Endodermal cell (in vitro differentiated cells): ENCODE data around the gene CRACDL. TPM values are rescaled to one million over a fixed set of nuclear protein-coding genes. Genes with fewer than 3 reads are reported as not detected.

Source experiments
- DNase-seq: peaks from one replicate; pipeline ENCODE4 v3.0.0-alpha.2; 2017
- H3K27ac ChIP-seq: 2 replicates; pipeline ENCODE4 v1.5.1; 2013; ENCODE audit warnings: mild to moderate bottlenecking, low read depth, low read length, moderate library complexity
- H3K27me3 ChIP-seq: 2 replicates; pipeline ENCODE4 v1.6.1; 2013; ENCODE audit warnings: mild to moderate bottlenecking, low read length, moderate library complexity; ENCODE audit not compliant: insufficient read depth, control insufficient read depth, poor library complexity, severe bottlenecking
- H3K36me3 ChIP-seq: 2 replicates; pipeline ENCODE4 v1.7.0; 2013; ENCODE audit warnings: mild to moderate bottlenecking, low read length, moderate library complexity; ENCODE audit not compliant: control insufficient read depth, insufficient read depth
- H3K4me1 ChIP-seq: one replicate; pipeline ENCODE4 v1.7.0; 2013; ENCODE audit warnings: low read length; ENCODE audit not compliant: control insufficient read depth, insufficient read depth
- H3K4me3 ChIP-seq: 2 replicates; pipeline ENCODE4 v1.5.1; 2013; ENCODE audit warnings: mild to moderate bottlenecking, low read length, moderate library complexity
- H3K9ac ChIP-seq: 2 replicates; pipeline ENCODE4 v1.6.1; 2013; ENCODE audit warnings: mild to moderate bottlenecking, low read length, moderate library complexity; ENCODE audit not compliant: poor library complexity, severe bottlenecking; ENCODE audit errors: extremely low read depth
- H3K9me3 ChIP-seq: 2 replicates; pipeline ENCODE4 v1.6.1; 2013; ENCODE audit warnings: mild to moderate bottlenecking, low read length, moderate library complexity; ENCODE audit not compliant: control insufficient read depth
- H3K27ac Mint-ChIP-seq: 2 replicates; pipeline ENCODE4 v1.8.0; 2020; ENCODE audit warnings: mixed read lengths
- H3K27me3 Mint-ChIP-seq: 2 replicates; pipeline ENCODE4 v1.8.0; 2021; ENCODE audit warnings: mild to moderate bottlenecking, mixed read lengths; ENCODE audit not compliant: insufficient read depth
- H3K36me3 Mint-ChIP-seq: 2 replicates; pipeline ENCODE4 v1.8.0; 2020; ENCODE audit warnings: low read depth, mixed read lengths
- H3K4me1 Mint-ChIP-seq: 2 replicates; pipeline ENCODE4 v1.8.0; 2020; ENCODE audit warnings: mixed read lengths
- H3K4me3 Mint-ChIP-seq: 2 replicates; pipeline ENCODE4 v1.8.0; 2020; ENCODE audit warnings: mild to moderate bottlenecking, moderate library complexity, mixed read lengths
- H3K9me3 Mint-ChIP-seq: 2 replicates; pipeline ENCODE4 v1.8.0; 2020; ENCODE audit warnings: mild to moderate bottlenecking, mixed read lengths
- CTCF ChIP-seq: fragments of 200-600 bp; sonication (generic); conservative IDR thresholded peaks from 2 replicates; pipeline ENCODE4 v1.5.0; 2021; ENCODE audit warnings: antibody characterized with exemption, mild to moderate bottlenecking
- WGBS, 2 experiments: methylation state at CpG; one replicate each; pipeline versions ENCODE4 v1.1.5 to v1.1.7; 2013; ENCODE audit warnings: missing lambda C conversion rate in 2 of 2, mixed read lengths in 1 of 2; ENCODE audit not compliant: insufficient coverage in 1 of 2, insufficient read length in 1 of 2; 5-methylcytosine and 5-hydroxymethylcytosine counted together
- total RNA-seq, 2 donors: library from RNA; stranded (reverse); fragmentation: NEBNext Ultra II Directional in 1 of 2; extraction: Animal tissue kit (Norgen Biotek cat#: 25700) in 1 of 2; gene quantifications; 2 replicates in 1 of 2; 3 replicates in 1 of 2; pipeline ENCODE4 v1.2.1, GENCODE V29; 2021

CRACDL gene
- total RNA-seq, 2 donors from 2014 or later: 0.26 to 0.31 TPM

DNA sequence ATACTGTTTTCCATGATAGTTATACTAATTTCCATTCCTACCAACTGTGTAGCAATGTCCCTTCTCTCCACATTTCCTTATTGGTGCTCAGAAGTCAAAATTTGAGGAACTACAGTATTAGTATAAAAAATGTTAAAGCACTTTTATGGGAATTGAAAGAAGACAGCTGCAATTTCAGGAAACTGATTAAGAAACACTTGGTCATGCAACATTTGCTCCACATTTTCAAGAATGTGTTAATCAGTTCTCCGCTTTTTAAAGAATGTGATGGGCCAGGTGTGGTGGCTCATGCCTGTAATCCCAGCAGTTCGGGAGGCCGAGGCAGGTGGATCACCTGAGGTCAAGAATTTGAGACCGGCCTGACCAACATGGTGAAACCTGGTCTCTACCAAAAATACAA lies 171.5 kb downstream of the CRACDL start:
- WGBS, 2 experiments: 80 to 96% methylated on average over 4 of the region's 4 CpGs
- no peak overlapping the region for H3K27ac Mint-ChIP-seq

GRCh38 chr2:98763209-98763951 lies 172.6 kb downstream of the CRACDL start:
- H3K27me3 Mint-ChIP-seq: peaks cover 43% of the 10 kb centered on the region
- no peak for DNase-seq
- no peaks in the 10 kb centered on the region for H3K36me3 ChIP-seq
- H3K36me3 Mint-ChIP-seq: no peaks in the 10 kb centered on the region
- no peak overlapping the region for H3K4me3 ChIP-seq
- H3K27ac Mint-ChIP-seq: no peak overlapping the region
- no peak for TF ChIP-seq CTCF
- H3K9me3 ChIP-seq: no peaks in the 10 kb centered on the region
- H3K27me3 ChIP-seq: peaks cover 84% of the 10 kb centered on the region
- no peak overlapping the region for H3K9ac ChIP-seq
- H3K27ac ChIP-seq: no peak overlapping the region
- H3K9me3 Mint-ChIP-seq: no peaks in the 10 kb centered on the region
- no peaks in the 10 kb centered on the region for H3K4me1 ChIP-seq
- 93 to 100% methylated on average over 3 to 4 of the region's 6 CpGs for WGBS, 2 experiments
- no peaks in the 10 kb centered on the region for H3K4me1 Mint-ChIP-seq
- no peak overlapping the region for H3K4me3 Mint-ChIP-seq

More for the DNA sequence above, 171.5 kb downstream of the CRACDL start:
- TF ChIP-seq CTCF: no peak
- H3K9me3 Mint-ChIP-seq: no peaks in the 10 kb centered on the region
- Histone ChIP-seq H3K36me3 (no peaks in the 10 kb centered on the region), H3K27me3 (peaks cover 90% of the 10 kb centered on the region), H3K4me1 (no peaks in the 10 kb centered on the region), H3K9me3 (no peaks in the 10 kb centered on the region), H3K27ac (no peak overlapping the region), H3K9ac (no peak overlapping the region), H3K4me3 (no peak overlapping the region)
- no peak for DNase-seq
- no peak overlapping the region for H3K4me3 Mint-ChIP-seq
- H3K4me1 Mint-ChIP-seq: no peaks in the 10 kb centered on the region
- H3K36me3 Mint-ChIP-seq: no peaks in the 10 kb centered on the region
- H3K27me3 Mint-ChIP-seq: peaks cover 52% of the 10 kb centered on the region

GRCh38 chr2:98761909-98762308 lies 174.1 kb downstream of the CRACDL start:
- Histone ChIP-seq H3K9me3 (no peaks in the 10 kb centered on the region), H3K4me3 (no peak overlapping the region), H3K36me3 (no peaks in the 10 kb centered on the region), H3K27me3 (peaks cover 84% of the 10 kb centered on the region), H3K4me1 (no peaks in the 10 kb centered on the region), H3K27ac (no peak overlapping the region), H3K9ac (no peak overlapping the region)
- no peak for TF ChIP-seq CTCF
- Mint-ChIP-seq H3K4me1 (no peaks in the 10 kb centered on the region), H3K27ac (no peak overlapping the region), H3K27me3 (peaks cover 42% of the 10 kb centered on the region), H3K36me3 (no peaks in the 10 kb centered on the region), H3K4me3 (no peak overlapping the region), H3K9me3 (no peaks in the 10 kb centered on the region)
- DNase-seq: no peak
- 89 to 93% methylated on average over 5 to 6 of the region's 6 CpGs for whole genome bisulfite sequencing, 2 experiments
